NB4 (cell line): ENCODE results near the gene USB1.

Experiments
- CTCF ChIP-seq: IDR thresholded peaks from one replicate; pipeline ENCODE4 v1.5.1; 2012; ENCODE audit warnings: low read depth, low read length
- MAX ChIP-seq: IDR thresholded peaks from 2 replicates; pipeline ENCODE4 v1.6.1; 2011; ENCODE audit warnings: low read depth, low read length
- POLR2A ChIP-seq: IDR thresholded peaks from 2 replicates; pipeline ENCODE4 v1.6.1; 2011; ENCODE audit warnings: mild to moderate bottlenecking; ENCODE audit not compliant: insufficient read length; ENCODE audit errors: extremely low read depth

GRCh38 chr16:58002936-58003335 is 1.7 kb downstream of the USB1 start:
- TF ChIP-seq CTCF = no peak
- no peak for TF ChIP-seq POLR2A
- TF ChIP-seq MAX = no peak
